HG03558 (cell line): ENCODE results near the gene XYLT1.

Experiments used
- ATAC-seq: cut with Tn5 transposase; IDR thresholded peaks from one replicate; pipeline ENCODE4 v1.9.1; 2021; ENCODE audit warnings: moderate number of reproducible peaks; ENCODE audit not compliant: unreplicated experiment; ENCODE audit errors: extremely low read depth

The XYLT1 gene

GRCh38 chr16:17145029-17145428, 325.7 kb downstream of the XYLT1 start:
- no peak for ATAC-seq

- no peak for ATAC-seq
These were observed 326.3 kb downstream of the XYLT1 start for GRCh38 chr16:17144431-17144830.

GRCh38 chr16:17143546-17144419, 327.0 kb downstream of the XYLT1 start:
- ATAC-seq, result no peak

- no peak for ATAC-seq
These were observed 332.0 kb downstream of the XYLT1 start for GRCh38 chr16:17138801-17139200.

GRCh38 chr16:17135439-17135838, 335.3 kb downstream of the XYLT1 start:
- no peak for ATAC-seq

- no peak for ATAC-seq
These were observed 336.2 kb downstream of the XYLT1 start for GRCh38 chr16:17134586-17134985.

- no peak for ATAC-seq
These were observed 336.9 kb downstream of the XYLT1 start for GRCh38 chr16:17133851-17134250.

GRCh38 chr16:17131351-17131750, 339.4 kb downstream of the XYLT1 start:
- ATAC-seq, result no peak

- ATAC-seq, result no peak
These were observed 340.0 kb downstream of the XYLT1 start for GRCh38 chr16:17130733-17131132.

GRCh38 chr16:17129971-17130370, 340.8 kb downstream of the XYLT1 start:
- ATAC-seq, result no peak

- no peak for ATAC-seq
These were observed 342.0 kb downstream of the XYLT1 start for GRCh38 chr16:17128791-17129190.

- ATAC-seq, result no peak
These were observed 344.6 kb downstream of the XYLT1 start for GRCh38 chr16:17126156-17126555.

- ATAC-seq, result no peak
These were observed 345.1 kb downstream of the XYLT1 start for GRCh38 chr16:17125671-17126070.

- no peak for ATAC-seq
These were observed 352.7 kb downstream of the XYLT1 start for GRCh38 chr16:17117906-17118577.

- ATAC-seq, result no peak
These were observed 354.0 kb downstream of the XYLT1 start for GRCh38 chr16:17116595-17117322.

- ATAC-seq, result no peak
These were observed 361.3 kb downstream of the XYLT1 start for GRCh38 chr16:17109413-17109812.

- ATAC-seq, result no peak
These were observed 362.2 kb downstream of the XYLT1 start for GRCh38 chr16:17108596-17108995.

GRCh38 chr16:17107450-17107849, 363.3 kb downstream of the XYLT1 start:
- no peak for ATAC-seq

- ATAC-seq, result no peak
These were observed 364.4 kb downstream of the XYLT1 start for GRCh38 chr16:17106243-17106791.

- no peak for ATAC-seq
These were observed 365.4 kb downstream of the XYLT1 start for GRCh38 chr16:17105239-17105797.
